ENCODE data around the gene PTPRN2.
"Not testable (repeated sequence)": the region's sequence is repeated elsewhere in the genome, so short reads cannot be mapped to it uniquely, and the experiment has no call there.

Gene PTPRN2

GRCh38 chr7:158467562-158467961 lies 120.1 kb downstream of the PTPRN2 start:
- H3K36me3 ChIP-seq (ENCODE audit: control insufficient read depth in 5 of 5, insufficient read depth in 5 of 5, low read length in 5 of 5), result no peaks in the 10 kb centered on the region
- H3K27ac ChIP-seq (ENCODE audit: low read depth, low read length), result no peak overlapping the region
- H3K27me3 ChIP-seq (ENCODE audit: control insufficient read depth in 5 of 5, insufficient read depth in 4 of 5, low read length in 5 of 5), result peaks cover 0 to 17% (median 5%) of the 10 kb centered on the region in 5 donors
- peaks cover 0 to 5% (median 4%) of the 10 kb centered on the region in 5 donors for H3K9me3 ChIP-seq (ENCODE audit: control insufficient read depth in 5 of 5, low read length in 5 of 5)
- no peak overlapping the region for H3K4me3 ChIP-seq (ENCODE audit: low read depth in 1 of 5, low read length in 5 of 5)
- H3K9ac ChIP-seq (ENCODE audit: low read length in 5 of 5), result no peak overlapping the region
- H3K4me1 ChIP-seq (ENCODE audit: control insufficient read depth in 5 of 5, insufficient read depth in 5 of 5, low read length in 5 of 5), result no peaks in the 10 kb centered on the region

DNA sequence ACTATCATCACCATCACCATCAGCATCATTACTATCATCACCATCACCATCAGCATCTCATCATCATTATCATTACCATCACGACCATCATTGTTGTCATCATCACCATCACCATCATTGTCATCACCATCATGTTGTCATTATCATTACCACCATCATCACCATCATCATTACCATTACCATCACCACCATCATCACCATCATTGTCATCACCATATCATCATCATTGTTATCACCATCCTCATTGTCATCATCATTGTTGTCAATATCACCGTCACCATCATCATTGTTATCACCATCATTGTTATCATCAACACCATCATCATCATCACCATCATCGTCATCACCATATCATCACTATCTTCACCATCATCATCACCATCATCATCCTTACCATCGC lies 124.3 kb downstream of the PTPRN2 start:
- H3K4me3 ChIP-seq (ENCODE audit: low read depth in 1 of 5, low read length in 5 of 5), result no peak overlapping the region
- no peaks in the 10 kb centered on the region for H3K36me3 ChIP-seq (ENCODE audit: control insufficient read depth in 5 of 5, insufficient read depth in 5 of 5, low read length in 5 of 5)
- peaks cover 0 to 10% (median 3%) of the 10 kb centered on the region in 5 donors for H3K27me3 ChIP-seq (ENCODE audit: control insufficient read depth in 5 of 5, insufficient read depth in 4 of 5, low read length in 5 of 5)
- no peak overlapping the region for H3K9ac ChIP-seq (ENCODE audit: low read length in 5 of 5)
- H3K4me1 ChIP-seq (ENCODE audit: control insufficient read depth in 5 of 5, insufficient read depth in 5 of 5, low read length in 5 of 5), result no peaks in the 10 kb centered on the region
- no peak overlapping the region for H3K27ac ChIP-seq (ENCODE audit: low read depth, low read length)
- peaks cover 0 to 5% (median 4%) of the 10 kb centered on the region in 5 donors for H3K9me3 ChIP-seq (ENCODE audit: control insufficient read depth in 5 of 5, low read length in 5 of 5)

- Histone ChIP-seq H3K36me3 (ENCODE audit: control insufficient read depth in 5 of 5, insufficient read depth in 5 of 5, low read length in 5 of 5) (no peaks in the 10 kb centered on the region), H3K27me3 (ENCODE audit: control insufficient read depth in 5 of 5, insufficient read depth in 4 of 5, low read length in 5 of 5) (peaks cover 0 to 6% (median 3%) of the 10 kb centered on the region in 5 donors), H3K9me3 (ENCODE audit: control insufficient read depth in 5 of 5, low read length in 5 of 5) (peaks cover 0 to 5% (median 4%) of the 10 kb centered on the region in 5 donors), H3K27ac (ENCODE audit: low read depth, low read length) (no peak overlapping the region), H3K9ac (ENCODE audit: low read length in 5 of 5) (no peak overlapping the region), H3K4me3 (ENCODE audit: low read depth in 1 of 5, low read length in 5 of 5) (no peak overlapping the region), H3K4me1 (ENCODE audit: control insufficient read depth in 5 of 5, insufficient read depth in 5 of 5, low read length in 5 of 5) (no peaks in the 10 kb centered on the region)
Observed at GRCh38 chr7:158461824-158462223, 125.8 kb downstream of the PTPRN2 start.

- Histone ChIP-seq H3K36me3 (ENCODE audit: control insufficient read depth in 5 of 5, insufficient read depth in 5 of 5, low read length in 5 of 5) (no peaks in the 10 kb centered on the region), H3K9me3 (ENCODE audit: control insufficient read depth in 5 of 5, low read length in 5 of 5) (peaks cover 0 to 9% (median 8%) of the 10 kb centered on the region in 5 donors), H3K4me3 (ENCODE audit: low read depth in 1 of 5, low read length in 5 of 5) (no peak overlapping the region), H3K27me3 (ENCODE audit: control insufficient read depth in 5 of 5, insufficient read depth in 4 of 5, low read length in 5 of 5) (peaks cover 0 to 6% (median 3%) of the 10 kb centered on the region in 5 donors), H3K27ac (ENCODE audit: low read depth, low read length) (no peak overlapping the region), H3K4me1 (ENCODE audit: control insufficient read depth in 5 of 5, insufficient read depth in 5 of 5, low read length in 5 of 5) (no peaks in the 10 kb centered on the region), H3K9ac (ENCODE audit: low read length in 5 of 5) (no peak overlapping the region)
Observed at GRCh38 chr7:158460665-158461064, 127.0 kb downstream of the PTPRN2 start.

DNA sequence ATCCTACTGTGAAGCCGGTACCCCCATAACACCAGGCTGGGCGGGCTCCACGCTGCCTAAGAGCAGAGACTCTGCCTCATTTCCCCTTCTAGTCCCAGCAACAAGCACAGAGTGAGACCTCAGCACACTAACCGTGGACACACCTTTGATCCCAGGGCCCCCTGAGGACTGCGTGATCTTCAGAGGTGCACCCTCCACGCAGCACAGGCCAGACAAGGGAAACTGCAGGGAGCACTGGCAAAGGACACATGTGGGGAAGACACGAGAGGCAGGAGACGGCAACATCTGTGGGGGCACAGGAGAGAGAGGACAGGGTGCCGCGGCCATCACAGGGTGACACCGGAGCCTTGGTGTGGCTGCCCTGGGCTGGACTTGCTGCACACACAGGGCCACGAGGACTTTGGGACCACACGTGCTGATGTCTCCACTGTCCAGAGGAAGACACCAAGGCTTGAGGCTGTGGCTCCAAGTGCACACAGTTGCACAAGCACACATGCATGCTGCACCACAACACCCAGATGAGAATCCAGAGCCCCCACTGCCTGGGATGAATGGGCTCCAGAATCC lies 128.8 kb downstream of the PTPRN2 start:
- Histone ChIP-seq H3K27me3 (ENCODE audit: control insufficient read depth in 5 of 5, insufficient read depth in 4 of 5, low read length in 5 of 5) (peaks cover 0 to 6% (median 3%) of the 10 kb centered on the region in 5 donors), H3K4me3 (ENCODE audit: low read depth in 1 of 5, low read length in 5 of 5) (no peak overlapping the region), H3K9me3 (ENCODE audit: control insufficient read depth in 5 of 5, low read length in 5 of 5) (peaks cover 0 to 16% (median 10%) of the 10 kb centered on the region in 5 donors), H3K4me1 (ENCODE audit: control insufficient read depth in 5 of 5, insufficient read depth in 5 of 5, low read length in 5 of 5) (no peaks in the 10 kb centered on the region), H3K9ac (ENCODE audit: low read length in 5 of 5) (no peak overlapping the region), H3K36me3 (ENCODE audit: control insufficient read depth in 5 of 5, insufficient read depth in 5 of 5, low read length in 5 of 5) (no peaks in the 10 kb centered on the region), H3K27ac (ENCODE audit: low read depth, low read length) (no peak overlapping the region)

DNA sequence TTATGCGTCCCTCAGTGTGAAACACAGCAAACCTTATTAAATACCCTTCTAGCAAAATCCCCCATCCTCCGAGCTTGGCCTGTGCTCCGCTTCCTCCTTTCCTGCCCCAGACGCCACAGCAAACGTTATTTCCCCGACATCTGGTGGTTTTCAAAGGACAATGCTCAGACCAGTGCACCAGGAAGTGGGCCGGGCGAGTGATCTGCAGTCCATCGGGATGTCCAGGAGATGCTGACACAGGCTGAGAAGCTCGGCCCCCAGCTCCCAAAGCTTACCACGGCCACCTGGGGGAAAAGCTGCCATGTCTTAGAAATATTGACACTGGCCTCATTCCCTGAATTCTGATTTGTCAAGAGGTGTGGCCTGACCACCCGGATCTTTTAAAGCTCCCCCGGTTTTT lies 129.5 kb downstream of the PTPRN2 start:
- H3K27ac ChIP-seq (ENCODE audit: low read depth, low read length), result no peak overlapping the region
- peaks cover 0 to 6% (median 3%) of the 10 kb centered on the region in 5 donors for H3K27me3 ChIP-seq (ENCODE audit: control insufficient read depth in 5 of 5, insufficient read depth in 4 of 5, low read length in 5 of 5)
- H3K4me3 ChIP-seq (ENCODE audit: low read depth in 1 of 5, low read length in 5 of 5), result no peak overlapping the region

DNA sequence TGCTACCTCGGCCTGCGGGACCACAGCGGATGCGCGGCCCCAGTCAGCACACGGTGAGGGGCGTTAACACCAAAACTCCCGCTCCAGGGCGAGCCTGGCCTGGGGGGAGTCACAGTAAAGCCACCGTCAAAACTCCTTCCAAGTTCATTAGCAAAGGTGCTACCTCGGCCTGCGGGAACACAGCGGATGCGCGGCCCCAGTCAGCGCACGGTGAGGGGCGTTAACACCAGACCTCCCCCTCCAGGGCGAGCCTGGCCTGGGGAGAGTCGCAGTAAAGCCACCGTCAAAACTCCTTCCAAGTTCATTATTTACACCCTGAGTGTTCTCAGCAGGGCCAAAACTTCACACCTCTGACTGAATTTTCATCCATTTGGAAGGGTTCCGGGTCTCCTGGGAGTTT lies 130.0 kb downstream of the PTPRN2 start:
- not testable (repeated sequence) for H3K4me3 ChIP-seq (ENCODE audit: low read depth in 1 of 5, low read length in 5 of 5); H3K9ac ChIP-seq (ENCODE audit: low read length in 5 of 5)

More for the DNA sequence above, 129.5 kb downstream of the PTPRN2 start:
- H3K36me3 ChIP-seq (ENCODE audit: control insufficient read depth in 5 of 5, insufficient read depth in 5 of 5, low read length in 5 of 5), result no peaks in the 10 kb centered on the region
- H3K9me3 ChIP-seq (ENCODE audit: control insufficient read depth in 5 of 5, low read length in 5 of 5), result peaks cover 0 to 14% (median 7%) of the 10 kb centered on the region in 5 donors
- H3K4me1 ChIP-seq (ENCODE audit: control insufficient read depth in 5 of 5, insufficient read depth in 5 of 5, low read length in 5 of 5), result no peaks in the 10 kb centered on the region
- H3K9ac ChIP-seq (ENCODE audit: low read length in 5 of 5), result no peak overlapping the region

DNA sequence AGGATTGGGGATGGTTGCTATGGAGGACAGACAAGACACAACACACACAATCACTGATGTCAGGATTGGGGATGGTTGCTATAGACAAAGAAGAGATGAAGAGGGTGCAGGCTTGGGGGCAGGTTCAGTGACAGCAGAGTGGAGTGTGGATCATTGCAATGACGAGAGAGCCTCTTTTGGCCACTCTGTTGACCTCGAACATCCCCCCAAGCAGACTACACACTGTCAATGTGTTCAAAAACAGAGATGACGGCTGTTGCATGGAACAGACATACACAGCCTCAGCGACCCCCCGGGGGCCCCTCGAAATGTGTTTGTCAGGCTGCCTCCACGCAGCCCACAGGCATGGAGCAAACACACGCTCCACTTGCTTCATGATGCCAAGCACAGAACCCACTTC lies 133.0 kb downstream of the PTPRN2 start:
- no peak overlapping the region for H3K4me3 ChIP-seq (ENCODE audit: low read depth in 1 of 5, low read length in 5 of 5)
- H3K9me3 ChIP-seq (ENCODE audit: control insufficient read depth in 5 of 5, low read length in 5 of 5), result peaks cover 0 to 16% (median 7%) of the 10 kb centered on the region in 5 donors
- no peak overlapping the region for H3K9ac ChIP-seq (ENCODE audit: low read length in 5 of 5)
- H3K27ac ChIP-seq (ENCODE audit: low read depth, low read length), result no peak overlapping the region
- H3K36me3 ChIP-seq (ENCODE audit: control insufficient read depth in 5 of 5, insufficient read depth in 5 of 5, low read length in 5 of 5), result no peaks in the 10 kb centered on the region
- peaks cover 0 to 6% (median 5%) of the 10 kb centered on the region in 5 donors for H3K27me3 ChIP-seq (ENCODE audit: control insufficient read depth in 5 of 5, insufficient read depth in 4 of 5, low read length in 5 of 5)
- H3K4me1 ChIP-seq (ENCODE audit: control insufficient read depth in 5 of 5, insufficient read depth in 5 of 5, low read length in 5 of 5), result no peaks in the 10 kb centered on the region

More for the DNA sequence above, 130.0 kb downstream of the PTPRN2 start:
- H3K4me1 ChIP-seq (ENCODE audit: control insufficient read depth in 5 of 5, insufficient read depth in 5 of 5, low read length in 5 of 5); H3K36me3 ChIP-seq (ENCODE audit: control insufficient read depth in 5 of 5, insufficient read depth in 5 of 5, low read length in 5 of 5); H3K27ac ChIP-seq (ENCODE audit: low read depth, low read length); H3K27me3 ChIP-seq (ENCODE audit: control insufficient read depth in 5 of 5, insufficient read depth in 4 of 5, low read length in 5 of 5): not testable (repeated sequence)
- H3K9me3 ChIP-seq (ENCODE audit: control insufficient read depth in 5 of 5, low read length in 5 of 5), result peaks cover 0 to 12% (median 7%) of the 10 kb centered on the region in 5 donors

- H3K27me3 ChIP-seq (ENCODE audit: control insufficient read depth in 5 of 5, insufficient read depth in 4 of 5, low read length in 5 of 5), result peaks cover 0 to 7% (median 2%) of the 10 kb centered on the region in 5 donors
- H3K9me3 ChIP-seq (ENCODE audit: control insufficient read depth in 5 of 5, low read length in 5 of 5), result peaks cover 0 to 16% (median 7%) of the 10 kb centered on the region in 5 donors
- H3K9ac ChIP-seq (ENCODE audit: low read length in 5 of 5), result no peak overlapping the region
- H3K36me3 ChIP-seq (ENCODE audit: control insufficient read depth in 5 of 5, insufficient read depth in 5 of 5, low read length in 5 of 5), result no peaks in the 10 kb centered on the region
- H3K4me1 ChIP-seq (ENCODE audit: control insufficient read depth in 5 of 5, insufficient read depth in 5 of 5, low read length in 5 of 5), result no peaks in the 10 kb centered on the region
- H3K27ac ChIP-seq (ENCODE audit: low read depth, low read length), result no peak overlapping the region
- H3K4me3 ChIP-seq (ENCODE audit: low read depth in 1 of 5, low read length in 5 of 5), result no peak overlapping the region
Observed at GRCh38 chr7:158453663-158454062, 134.0 kb downstream of the PTPRN2 start.

DNA sequence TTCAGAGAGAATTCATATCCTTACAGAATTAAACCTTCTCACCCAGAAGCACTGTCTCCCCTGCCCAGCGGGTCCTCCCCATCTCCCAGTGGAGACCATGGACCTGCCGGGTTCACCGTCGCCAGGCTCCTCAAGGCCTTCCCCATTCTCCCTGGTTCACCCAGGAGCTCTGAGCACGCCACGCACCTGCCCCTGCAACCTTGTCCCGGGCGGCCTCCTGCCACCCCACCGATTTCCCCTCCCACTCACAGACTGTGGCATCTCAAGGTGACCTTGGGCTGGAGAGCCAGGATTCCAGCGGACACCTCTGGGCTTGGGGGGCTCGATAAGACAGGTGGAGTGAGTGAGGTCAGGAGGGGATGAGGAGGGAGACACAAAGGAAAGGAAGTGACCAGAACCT lies 135.3 kb downstream of the PTPRN2 start:
- Histone ChIP-seq H3K4me1 (ENCODE audit: control insufficient read depth in 5 of 5, insufficient read depth in 5 of 5, low read length in 5 of 5) (no peaks in the 10 kb centered on the region), H3K27ac (ENCODE audit: low read depth, low read length) (no peak overlapping the region), H3K9ac (ENCODE audit: low read length in 5 of 5) (no peak overlapping the region)

More for the DNA sequence above, 135.3 kb downstream of the PTPRN2 start:
- peaks cover 0 to 10% (median 2%) of the 10 kb centered on the region in 5 donors for H3K27me3 ChIP-seq (ENCODE audit: control insufficient read depth in 5 of 5, insufficient read depth in 4 of 5, low read length in 5 of 5)
- no peak overlapping the region for H3K4me3 ChIP-seq (ENCODE audit: low read depth in 1 of 5, low read length in 5 of 5)
- peaks cover 0 to 16% (median 7%) of the 10 kb centered on the region in 5 donors for H3K9me3 ChIP-seq (ENCODE audit: control insufficient read depth in 5 of 5, low read length in 5 of 5)
- no peaks in the 10 kb centered on the region for H3K36me3 ChIP-seq (ENCODE audit: control insufficient read depth in 5 of 5, insufficient read depth in 5 of 5, low read length in 5 of 5)
